GM10248 (cell line): ENCODE measurements around the gene GPC6.

Experiments used
- CTCF ChIA-PET: fragments of 300-600 bp; sonication (Branson Sonifier 250); formaldehyde crosslinking; extraction: SDS; loops from one replicate; lab custom pipeline; 2021; ENCODE audit warnings: antibody characterized with exemption; lab: Yijun Ruan, JAX
- POLR2A ChIA-PET: fragments of 350-650 bp; sonication (Branson Sonifier 250); formaldehyde crosslinking; extraction: SDS; loops from one replicate; lab custom pipeline; 2020; ENCODE audit warnings: antibody characterized with exemption; lab: Yijun Ruan, JAX
- DNase-seq: peaks from one replicate; pipeline ENCODE4 v3.0.0; 2012; ENCODE audit errors: extremely low spot score
- CTCF ChIP-seq: IDR thresholded peaks from 2 replicates; pipeline ENCODE4 v1.5.1; 2012; ENCODE audit warnings: mild to moderate bottlenecking, low read depth; ENCODE audit errors: extremely low read depth, missing control alignments, control extremely low read depth

Gene GPC6

GRCh38 chr13:94157705-94158218, 931.2 kb downstream of the GPC6 start:
- ChIA-PET POLR2A (no interaction called here), CTCF (interaction anchor here (0.9 to 1.5 kb wide), 3 partner anchors 10 to 45 kb away, joined by 3 to 5 read pairs (median 4); no protein-coding TSS in a partner anchor)
- DNase-seq: no peak
- TF ChIP-seq CTCF: no peak

- CTCF ChIA-PET: interaction anchor here (1.3 kb wide), 1 partner anchor 32 kb away, joined by 4 read pairs; no protein-coding TSS in a partner anchor
These were observed 934.3 kb downstream of the GPC6 start for GRCh38 chr13:94160875-94161274.

GRCh38 chr13:94162289-94162688, 935.7 kb downstream of the GPC6 start:
- no peak for TF ChIP-seq CTCF
- DNase-seq: no peak
- ChIA-PET CTCF (no interaction called here), POLR2A (no interaction called here)

More at GRCh38 chr13:94160875-94161274, 934.3 kb downstream of the GPC6 start:
- no peak for DNase-seq
- POLR2A ChIA-PET: no interaction called here
- TF ChIP-seq CTCF: no peak

GRCh38 chr13:94163535-94163934, 936.9 kb downstream of the GPC6 start:
- ChIA-PET POLR2A (no interaction called here), CTCF (interaction anchor here (1.4 kb wide), 1 partner anchor 19 kb away, joined by 4 read pairs; no protein-coding TSS in a partner anchor)
- no peak for DNase-seq
- TF ChIP-seq CTCF: no peak

- no peak for DNase-seq
- CTCF ChIA-PET: no interaction called here
- TF ChIP-seq CTCF: no peak
- POLR2A ChIA-PET: no interaction called here
These were observed 942.3 kb downstream of the GPC6 start for GRCh38 chr13:94168783-94169453.

- POLR2A ChIA-PET: no interaction called here
- CTCF ChIA-PET: no interaction called here
These were observed 943.0 kb downstream of the GPC6 start for GRCh38 chr13:94169454-94170144.

More at GRCh38 chr13:94169454-94170144, 943.0 kb downstream of the GPC6 start:
- TF ChIP-seq CTCF: no peak
- DNase-seq: no peak
